Suprapubic skin (tissue), 4 donors: ENCODE measurements around the gene KLHL28.

Experiments
- EP300 ChIP-seq: sonication (generic); formaldehyde crosslinking; IDR thresholded peaks from one replicate; pipeline ENCODE4 v1.6.1; 2017; ENCODE audit warnings: antibody characterized with exemption
- POLR2A ChIP-seq, 2 donors: fragments of 450-650 bp; IDR thresholded peaks; one replicate each; pipeline ENCODE4 v1.6.1; 2017; ENCODE audit warnings: antibody characterized with exemption in 2 of 2, mild to moderate bottlenecking in 2 of 2, moderate library complexity in 2 of 2
- POLR2AphosphoS5 ChIP-seq, 3 donors: sonication (generic); formaldehyde crosslinking; IDR thresholded peaks; one replicate each; pipeline ENCODE4 v1.6.1; 2017; ENCODE audit warnings: antibody characterized with exemption in 3 of 3
- TF ChIP-seq, protein P1 (sequence below), 2 donors: fragments of 200-600 bp in 1 of 2; fragments of 450-650 bp in 1 of 2; sonication (generic) in 1 of 2; IDR thresholded peaks; one replicate each; pipeline ENCODE4 v1.5.1; 2016 to 2019; ENCODE audit warnings: antibody characterized with exemption in 2 of 2, mild to moderate bottlenecking in 1 of 2, moderate library complexity in 1 of 2

DNA sequence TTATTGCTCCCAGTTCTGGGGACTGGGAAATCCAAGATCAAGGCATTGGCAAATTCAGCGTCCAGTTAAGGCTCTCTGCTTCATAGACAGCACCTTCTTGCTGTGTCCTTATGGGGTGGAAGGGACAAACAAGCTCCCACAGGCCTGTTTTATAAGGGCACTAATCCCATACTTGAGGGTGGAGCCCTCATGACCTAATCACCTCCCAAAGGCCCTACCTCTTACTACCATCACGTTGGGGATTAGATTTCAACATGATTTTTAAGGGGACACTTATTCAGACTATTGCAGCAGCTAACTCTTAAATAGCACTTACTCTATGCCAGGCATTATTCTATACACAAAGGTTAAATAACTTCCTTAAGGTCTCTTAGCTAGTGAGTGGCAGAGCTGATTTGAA is 17.5 kb upstream of the KLHL28 start:
- TF ChIP-seq, protein P1, sequence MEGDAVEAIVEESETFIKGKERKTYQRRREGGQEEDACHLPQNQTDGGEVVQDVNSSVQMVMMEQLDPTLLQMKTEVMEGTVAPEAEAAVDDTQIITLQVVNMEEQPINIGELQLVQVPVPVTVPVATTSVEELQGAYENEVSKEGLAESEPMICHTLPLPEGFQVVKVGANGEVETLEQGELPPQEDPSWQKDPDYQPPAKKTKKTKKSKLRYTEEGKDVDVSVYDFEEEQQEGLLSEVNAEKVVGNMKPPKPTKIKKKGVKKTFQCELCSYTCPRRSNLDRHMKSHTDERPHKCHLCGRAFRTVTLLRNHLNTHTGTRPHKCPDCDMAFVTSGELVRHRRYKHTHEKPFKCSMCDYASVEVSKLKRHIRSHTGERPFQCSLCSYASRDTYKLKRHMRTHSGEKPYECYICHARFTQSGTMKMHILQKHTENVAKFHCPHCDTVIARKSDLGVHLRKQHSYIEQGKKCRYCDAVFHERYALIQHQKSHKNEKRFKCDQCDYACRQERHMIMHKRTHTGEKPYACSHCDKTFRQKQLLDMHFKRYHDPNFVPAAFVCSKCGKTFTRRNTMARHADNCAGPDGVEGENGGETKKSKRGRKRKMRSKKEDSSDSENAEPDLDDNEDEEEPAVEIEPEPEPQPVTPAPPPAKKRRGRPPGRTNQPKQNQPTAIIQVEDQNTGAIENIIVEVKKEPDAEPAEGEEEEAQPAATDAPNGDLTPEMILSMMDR (IDR thresholded peaks at IDR 0.05): no peak
- TF ChIP-seq POLR2A (IDR thresholded peaks at IDR 0.05): no peak
- no peak for TF ChIP-seq EP300
- no peak for TF ChIP-seq POLR2AphosphoS5 (IDR thresholded peaks at IDR 0.05)
